Fibroblast of skin of back (primary cell): ENCODE data around the gene TMPRSS11F.

ENCODE experiments used
- DNase-seq: peaks from one replicate; pipeline ENCODE4 v3.0.0-alpha.2; 2013

TMPRSS11F gene

DNA sequence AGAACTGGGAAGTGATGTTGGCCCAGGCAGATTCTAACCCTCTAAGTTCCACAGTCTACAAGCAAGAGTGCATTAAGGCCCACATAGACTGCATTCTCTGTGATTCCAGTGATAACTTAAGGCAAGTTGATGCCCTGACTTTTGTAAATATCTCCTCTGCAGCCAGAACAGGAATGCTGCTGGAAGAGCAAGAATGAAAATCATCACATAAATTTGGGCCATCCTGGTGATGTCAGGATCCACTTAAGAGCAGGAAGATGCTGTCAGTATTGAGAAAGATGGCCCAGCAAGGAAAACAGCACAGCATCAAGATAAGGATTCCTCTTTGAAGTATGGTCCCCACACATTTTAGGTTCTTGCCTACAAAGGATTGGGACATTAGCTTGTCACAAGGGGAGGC, 52.4 kb downstream of the TMPRSS11F start:
- DNase-seq = no peak

DNA sequence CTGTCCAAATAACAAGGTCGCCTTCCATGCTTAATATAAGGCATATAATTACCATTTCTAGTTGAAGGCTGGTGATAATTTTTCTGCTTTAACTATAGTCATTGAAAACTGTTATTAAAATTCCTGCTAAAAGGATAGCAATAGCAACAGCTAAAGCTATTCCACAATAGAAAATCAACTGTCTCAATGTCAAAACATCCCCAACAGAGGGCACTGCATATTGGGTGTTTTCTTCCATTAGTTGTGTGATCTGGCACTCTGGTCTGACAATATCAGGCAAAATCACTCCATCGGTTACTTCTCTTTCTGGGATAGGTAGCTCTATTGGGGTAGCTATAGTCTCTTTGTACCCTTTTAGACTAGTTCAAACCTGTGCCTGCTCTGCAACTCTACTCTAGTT, 53.5 kb downstream of the TMPRSS11F start:
- no peak for DNase-seq

GRCh38 chr4:68074397-68074796, 55.3 kb downstream of the TMPRSS11F start:
- no peak for DNase-seq

DNA sequence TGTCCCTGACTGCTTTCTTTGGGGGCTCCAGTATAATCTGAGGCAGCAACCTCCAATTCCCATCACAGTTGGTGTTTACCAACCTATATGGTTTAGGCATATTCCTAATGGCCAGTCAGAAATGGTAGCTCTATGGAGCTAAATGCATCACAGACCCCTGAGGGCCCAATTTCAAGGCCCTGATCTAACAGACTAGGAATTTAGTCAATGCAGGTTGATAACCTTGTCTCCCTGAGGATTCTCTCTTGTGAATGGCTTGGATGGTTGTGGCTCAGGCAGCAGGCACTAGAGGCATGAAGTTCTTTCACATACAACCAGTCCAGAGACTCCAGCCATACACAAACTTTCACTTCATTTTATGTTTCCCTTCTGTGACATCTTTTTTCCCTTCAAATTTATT, 59.4 kb downstream of the TMPRSS11F start:
- DNase-seq = no peak

GRCh38 chr4:68062501-68062900, 67.2 kb downstream of the TMPRSS11F start:
- DNase-seq = no peak

DNA sequence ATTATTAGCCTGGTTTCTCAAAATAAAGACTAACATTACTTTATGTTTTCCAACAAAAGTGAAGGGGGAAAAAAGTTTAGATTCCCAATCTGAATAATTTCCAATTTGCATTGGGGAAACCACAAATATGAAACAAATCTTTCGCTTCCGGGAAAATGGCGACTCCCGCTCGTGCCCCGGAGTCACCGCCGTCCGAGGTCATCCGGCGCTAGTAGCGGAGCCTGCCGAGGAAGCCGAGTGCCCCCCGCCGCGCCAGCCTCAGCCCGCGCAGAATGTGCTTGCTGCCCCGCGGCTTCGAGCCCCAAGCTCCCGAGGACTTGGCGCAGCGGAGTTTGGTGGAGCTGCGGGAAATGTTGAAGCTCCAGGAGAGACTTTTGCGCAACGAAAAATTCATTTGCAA, 91.4 kb downstream of the TMPRSS11F start:
- no peak for DNase-seq

DNA sequence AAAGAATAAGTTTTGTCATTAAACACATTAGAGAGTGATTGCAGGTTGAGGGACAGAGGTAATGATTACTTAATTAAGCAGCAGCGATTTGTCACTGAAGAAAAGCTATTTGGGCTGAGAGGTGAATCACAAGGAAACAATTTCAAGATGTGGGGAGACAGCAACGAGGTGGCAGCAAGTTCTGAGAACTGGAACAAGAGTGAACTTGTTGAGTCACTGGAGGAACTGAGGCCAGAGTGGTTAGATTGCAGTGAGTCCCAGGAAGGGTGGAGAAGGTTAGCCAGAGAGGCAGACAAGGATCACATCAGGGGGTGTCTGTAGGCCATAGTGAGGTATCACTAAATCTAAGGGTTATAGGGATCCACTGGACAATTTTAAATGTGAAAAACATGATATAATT, 108.5 kb downstream of the TMPRSS11F start:
- DNase-seq = no peak

- DNase-seq = no peak
These were observed 118.0 kb downstream of the TMPRSS11F start for GRCh38 chr4:68011684-68012083.
